GM19324 (cell line): ENCODE results near the gene SYNPO.

Source experiments
- ATAC-seq: cut with Tn5 transposase; IDR thresholded peaks from one replicate; pipeline ENCODE4 v1.9.1; 2021; ENCODE audit warnings: mild to moderate bottlenecking, moderate library complexity; ENCODE audit not compliant: unreplicated experiment, low FRiP score

SYNPO gene

GRCh38 chr5:150605546-150605945 is 34.9 kb upstream of the SYNPO start:
- ATAC-seq: no peak

- ATAC-seq: no peak
Observed at GRCh38 chr5:150606476-150606875, 34.0 kb upstream of the SYNPO start.

GRCh38 chr5:150607105-150607504 is 33.4 kb upstream of the SYNPO start:
- ATAC-seq: no peak

- no peak for ATAC-seq
Observed at GRCh38 chr5:150607991-150608390, 32.5 kb upstream of the SYNPO start.

GRCh38 chr5:150608991-150609390 is 31.5 kb upstream of the SYNPO start:
- no peak for ATAC-seq

GRCh38 chr5:150609843-150610584 is 30.4 kb upstream of the SYNPO start:
- ATAC-seq: no peak

GRCh38 chr5:150611026-150611425 is 29.4 kb upstream of the SYNPO start:
- ATAC-seq: no peak

GRCh38 chr5:150612405-150612804 is 28.1 kb upstream of the SYNPO start:
- no peak for ATAC-seq

GRCh38 chr5:150612905-150613670 is 27.4 kb upstream of the SYNPO start:
- ATAC-seq: no peak

- ATAC-seq: no peak
Observed at GRCh38 chr5:150613991-150614660, 26.3 kb upstream of the SYNPO start.

GRCh38 chr5:150614661-150615060 is 25.8 kb upstream of the SYNPO start:
- no peak for ATAC-seq

- ATAC-seq: no peak
Observed at GRCh38 chr5:150615141-150615699, 25.2 kb upstream of the SYNPO start.

- no peak for ATAC-seq
Observed at GRCh38 chr5:150616024-150616470, 24.4 kb upstream of the SYNPO start.

GRCh38 chr5:150616506-150616905 is 24.0 kb upstream of the SYNPO start:
- ATAC-seq: no peak

- ATAC-seq: no peak
Observed at GRCh38 chr5:150618163-150618562, 22.3 kb upstream of the SYNPO start.

- no peak for ATAC-seq
Observed at GRCh38 chr5:150618588-150619281, 21.7 kb upstream of the SYNPO start.

- ATAC-seq: no peak
Observed at GRCh38 chr5:150619359-150620230, 20.9 kb upstream of the SYNPO start.

- no peak for ATAC-seq
Observed at GRCh38 chr5:150621301-150621700, 19.2 kb upstream of the SYNPO start.

GRCh38 chr5:150622157-150622556 is 18.3 kb upstream of the SYNPO start:
- no peak for ATAC-seq
